HepG2 (cell line): ENCODE results near the gene PITRM1. TPM values are rescaled to one million over a fixed set of nuclear protein-coding genes. Genes with fewer than 3 reads are reported as not detected.

Source experiments
- ATAC-seq: fragments of 200-7000 bp; cut with Tn5 transposase; 3 replicates; pipeline ENCODE4 v1.9.1; 2020; ENCODE audit warnings: mild to moderate bottlenecking, moderate library complexity
- BruUV-seq: library from RNA; stranded (reverse); fragments of 400-500 nt; replicated peaks from 2 replicates; lab custom pipeline; 2021; lab: Mats Ljungman, UMichigan
- CTCF ChIA-PET: fragments of 300-600 bp; formaldehyde crosslinking; extraction: SDS; loops from one replicate; lab custom pipeline; 2021; ENCODE audit warnings: low total read pairs, inconsistent platforms, low intra/inter-chr PET ratio; lab: Yijun Ruan, JAX
- POLR2A ChIA-PET: fragments of 350-600 bp; sonication (Branson Sonifier 250); formaldehyde crosslinking; loops from one replicate; lab custom pipeline; 2020; ENCODE audit warnings: antibody characterized with exemption, inconsistent platforms; lab: Yijun Ruan, JAX
- DNase-seq: peaks from one replicate; pipeline ENCODE4 v3.0.0-alpha.2; 2015; ENCODE audit warnings: low spot score
- FAIRE-seq: peaks from 3 replicates; lab custom pipeline; 2011; peaks lifted over from hg19 to GRCh38; lab: Jason Lieb, UNC
- H2AFZ ChIP-seq: one replicate; pipeline ENCODE4 v1.6.1; 2011; ENCODE audit warnings: low read length, inconsistent platforms
- H3K27ac ChIP-seq: fragments of 300-600 bp; 3 replicates; pipeline ENCODE4 v1.8.0; 2011; ENCODE audit warnings: mixed run types, mild to moderate bottlenecking, mixed read lengths, low read length, inconsistent platforms; ENCODE audit not compliant: insufficient read depth; ENCODE audit errors: extremely low read length
- H3K27me3 ChIP-seq, 2 experiments: fragments of 200-600 bp in 1 of 2; 2 replicates in 1 of 2; 3 replicates in 1 of 2; pipeline versions ENCODE4 v1.6.0 to v1.8.0; 2011; ENCODE audit warnings: low read length in 2 of 2, mild to moderate bottlenecking in 2 of 2, moderate library complexity in 2 of 2, inconsistent platforms in 1 of 2; ENCODE audit not compliant: insufficient read depth in 2 of 2, control insufficient read depth in 1 of 2
- H3K36me3 ChIP-seq, 2 experiments: fragments of 200-600 bp in 1 of 2; replicated peaks in 1 of 2; 2 replicates in 1 of 2; 3 replicates in 1 of 2; pipeline versions ENCODE4 v1.5.1 to v1.8.0; 2011; ENCODE audit warnings: low read length in 2 of 2, inconsistent platforms in 1 of 2; ENCODE audit not compliant: insufficient read depth in 2 of 2, control insufficient read depth in 1 of 2
- H3K4me1 ChIP-seq: 2 replicates; pipeline ENCODE4 v1.5.1; 2012; ENCODE audit warnings: low read length, inconsistent platforms; ENCODE audit not compliant: insufficient read depth
- H3K4me2 ChIP-seq: 2 replicates; pipeline ENCODE4 v1.6.0; 2011; ENCODE audit warnings: low read depth, low read length, inconsistent platforms
- H3K4me3 ChIP-seq, 3 experiments: fragments of 200-600 bp in 1 of 3; sonication (generic), shearing (Covaris generic) in 1 of 3; replicated peaks in 1 of 3; 2 replicates each; pipeline ENCODE4 v1.5.1; 2011 to 2016; ENCODE audit warnings: low read length in 3 of 3, inconsistent platforms in 2 of 3, low read depth in 2 of 3, mild to moderate bottlenecking in 2 of 3, control low read depth in 1 of 3, mixed read lengths in 1 of 3; ENCODE audit not compliant: insufficient read depth in 1 of 3
- H3K79me2 ChIP-seq: one replicate; pipeline ENCODE4 v1.6.1; 2011; ENCODE audit warnings: low read length, inconsistent platforms; ENCODE audit not compliant: insufficient read depth
- H3K9ac ChIP-seq: 2 replicates; pipeline ENCODE4 v1.6.0; 2011; ENCODE audit warnings: mild to moderate bottlenecking, low read depth, low read length, inconsistent platforms; ENCODE audit not compliant: insufficient read depth
- H3K9me3 ChIP-seq: 2 replicates; pipeline ENCODE4 v1.5.1; 2012; ENCODE audit warnings: mild to moderate bottlenecking, low read length
- H4K20me1 ChIP-seq: 2 replicates; pipeline ENCODE4 v1.6.0; 2011; ENCODE audit warnings: inconsistent platforms, mild to moderate bottlenecking, low read length, moderate library complexity; ENCODE audit not compliant: insufficient read depth
- ATAD3A ChIP-seq: sonication (generic); formaldehyde crosslinking; IDR thresholded peaks from 2 replicates; pipeline ENCODE4 v1.4.0; 2020; ENCODE audit warnings: missing genetic modification reagents
- CBX2 ChIP-seq, 2 experiments: fragments of 200-600 bp in 1 of 2; sonication (generic); formaldehyde crosslinking in 1 of 2; IDR thresholded peaks; 2 replicates each; pipeline versions ENCODE4 v1.7.0 to v1.8.1; 2018 to 2022; ENCODE audit warnings: low read depth in 2 of 2, low read length in 1 of 2, mild to moderate bottlenecking in 1 of 2, missing genetic modification reagents in 1 of 2
- MEF2D ChIP-seq: sonication (generic); formaldehyde crosslinking; IDR thresholded peaks from 2 replicates; pipeline ENCODE4 v1.5.1; 2020; ENCODE audit warnings: mild to moderate bottlenecking, missing genetic modification reagents
- NFE2L2 ChIP-seq: fragments of 150-350 bp; IDR thresholded peaks from 2 replicates; pipeline ENCODE4 v1.6.1; 2014; ENCODE audit warnings: low read length
- NFIB ChIP-seq: sonication (generic); formaldehyde crosslinking; IDR thresholded peaks from 2 replicates; pipeline ENCODE4 v1.9.0; 2021; ENCODE audit warnings: missing genetic modification reagents, mild to moderate bottlenecking, borderline replicate concordance
- TARDBP ChIP-seq: sonication (generic); formaldehyde crosslinking; IDR thresholded peaks from 2 replicates; pipeline ENCODE4 v1.8.0; 2022; ENCODE audit warnings: mild to moderate bottlenecking, missing genetic modification reagents
- TCF7 ChIP-seq: sonication (generic); IDR thresholded peaks from 2 replicates; pipeline ENCODE4 v1.6.1; 2016; ENCODE audit warnings: antibody characterized with exemption, low read depth
- U2AF2 ChIP-seq: fragments of 200-400 bp; formaldehyde crosslinking; IDR thresholded peaks from 2 replicates; pipeline ENCODE4 v1.6.1; 2017; ENCODE audit warnings: low read depth, mild to moderate bottlenecking, low read length
- WIZ ChIP-seq: sonication (generic); formaldehyde crosslinking; IDR thresholded peaks from 2 replicates; pipeline ENCODE4 v1.5.1; 2020; ENCODE audit warnings: mild to moderate bottlenecking, missing genetic modification reagents
- ZFY ChIP-seq: sonication (generic); formaldehyde crosslinking; IDR thresholded peaks from 2 replicates; pipeline ENCODE4 v1.4.0; 2020; ENCODE audit warnings: missing genetic modification reagents
- ZNF263 ChIP-seq: sonication (generic); formaldehyde crosslinking; IDR thresholded peaks from 2 replicates; pipeline ENCODE4 v1.4.0; 2020; ENCODE audit warnings: missing genetic modification reagents
- ZNF547 ChIP-seq: sonication (generic); formaldehyde crosslinking; IDR thresholded peaks from 2 replicates; pipeline ENCODE4 v1.5.1; 2020; ENCODE audit warnings: mild to moderate bottlenecking, missing genetic modification reagents
- WGBS: methylation state at CpG from one replicate; pipeline ENCODE4 v1.1.6; 2017; ENCODE audit warnings: low lambda C conversion rate; 5-methylcytosine and 5-hydroxymethylcytosine counted together
- in situ Hi-C: cut with HindIII; loops from 2 replicates; pipeline ENCODE4 v1.10.0; 2017; ENCODE audit warnings: low pct_unique_long_range_greater_than_20kb; ENCODE audit not compliant: extremely low pct_ligation_motif_present
- intact Hi-C: fragments of 100-400 bp; cut with micrococcal nuclease; formaldehyde crosslinking; loops from one replicate; pipeline ENCODE4 v1.10.0; 2022; ENCODE audit not compliant: unreplicated experiment
- polyA plus RNA-seq, 8 experiments: library from polyadenylated mRNA; depleted of rRNA in 3 of 8; stranded (reverse) in 7 of 8; unstranded in 1 of 8; fragments of >200 nt; fragmentation: Illumina TruSeq in 4 of 8; extraction: Trizol in 4 of 8; gene quantifications; 2 replicates each; pipeline versions ENCODE4 v1.2.1 to v1.2.3, GENCODE V29; 2011 to 2016; ENCODE audit warnings: low read depth in 4 of 8, missing spikeins in 1 of 8, mixed read lengths in 1 of 8; ENCODE audit not compliant: insufficient read depth in 1 of 8
- total RNA-seq, 5 experiments: library from RNA; depleted of rRNA; stranded (reverse); fragments of >200 nt; fragmentation: Illumina TruSeq; extraction: Trizol; gene quantifications; 2 replicates each; pipeline ENCODE4 v1.2.3, GENCODE V29; 2016; ENCODE audit warnings: low read depth in 1 of 5
- TF ChIP-seq, protein P1 (sequence below): sonication (generic); formaldehyde crosslinking; IDR thresholded peaks from 2 replicates; pipeline ENCODE4 v1.4.0; 2020; ENCODE audit warnings: missing genetic modification reagents
- TF ChIP-seq, protein P2 (sequence below): sonication (generic); formaldehyde crosslinking; IDR thresholded peaks from 2 replicates; pipeline ENCODE4 v1.5.1; 2020; ENCODE audit warnings: missing genetic modification reagents, mild to moderate bottlenecking, borderline replicate concordance
- TF ChIP-seq, protein P3 (sequence below): sonication (generic); formaldehyde crosslinking; IDR thresholded peaks from 2 replicates; pipeline ENCODE4 v1.8.0; 2022; ENCODE audit warnings: missing genetic modification reagents, low read depth, mild to moderate bottlenecking, borderline replicate concordance

Gene PITRM1
- total and polyA plus RNA-seq, 2 of the 13 experiments (the other 11 are each of a cell fraction or from before 2014, with no cell fraction given), result 16.4 to 29.0 TPM

DNA sequence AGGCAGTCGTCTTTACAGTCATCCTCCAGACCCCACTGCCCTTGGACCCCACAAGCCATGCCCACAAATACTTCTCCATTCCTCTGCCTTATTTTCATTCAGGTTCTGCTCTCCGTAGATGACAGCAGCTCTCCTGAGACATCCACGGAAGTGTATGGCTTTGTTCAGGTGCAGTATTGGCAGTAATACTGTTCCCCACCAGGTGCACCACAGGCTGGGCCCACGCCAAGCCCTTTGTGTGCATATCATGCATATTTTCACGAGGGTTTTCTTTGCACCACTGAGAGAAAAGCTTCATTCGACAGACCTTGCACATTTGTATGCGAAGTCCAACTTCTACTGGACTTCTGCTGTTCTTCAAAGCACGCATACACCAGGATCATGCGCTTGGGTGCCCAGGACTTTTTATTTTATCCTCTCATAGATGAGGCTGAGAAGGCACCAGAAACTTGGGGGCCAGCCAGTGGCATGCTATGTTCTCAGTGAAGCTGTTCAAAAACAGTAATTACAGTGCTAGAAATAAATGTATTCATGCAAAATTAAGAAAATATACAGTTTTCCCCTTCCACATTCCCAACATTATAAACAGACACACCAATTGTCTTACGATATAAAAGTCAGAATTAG is 37.8 kb upstream of the PITRM1 start:
- FAIRE-seq (no peak), ATAC-seq (no peak), DNase-seq (no peak)
- CTCF ChIA-PET, result no interaction called here
- H2AFZ ChIP-seq, result no peak overlapping the region
- no peak for TF ChIP-seq ZFY (CRISPR knock-in tag)
- TF ChIP-seq TCF7, result no peak
- no peak for TF ChIP-seq U2AF2
- TF ChIP-seq NFE2L2, result no peak
- TF ChIP-seq CBX2 (IDR thresholded peaks at IDR 0.05; ENCODE audit: low read depth, low read length), result no peak
- no peak for TF ChIP-seq CBX2 (CRISPR knock-in tag; IDR thresholded peaks at IDR 0.05; ENCODE audit: low read depth)
- TF ChIP-seq ZNF263 (CRISPR knock-in tag), result no peak
- TF ChIP-seq WIZ, result no peak
- TF ChIP-seq ATAD3A, result no peak
- no peak for TF ChIP-seq ZNF547 (CRISPR knock-in tag)
- TF ChIP-seq, protein P1, sequence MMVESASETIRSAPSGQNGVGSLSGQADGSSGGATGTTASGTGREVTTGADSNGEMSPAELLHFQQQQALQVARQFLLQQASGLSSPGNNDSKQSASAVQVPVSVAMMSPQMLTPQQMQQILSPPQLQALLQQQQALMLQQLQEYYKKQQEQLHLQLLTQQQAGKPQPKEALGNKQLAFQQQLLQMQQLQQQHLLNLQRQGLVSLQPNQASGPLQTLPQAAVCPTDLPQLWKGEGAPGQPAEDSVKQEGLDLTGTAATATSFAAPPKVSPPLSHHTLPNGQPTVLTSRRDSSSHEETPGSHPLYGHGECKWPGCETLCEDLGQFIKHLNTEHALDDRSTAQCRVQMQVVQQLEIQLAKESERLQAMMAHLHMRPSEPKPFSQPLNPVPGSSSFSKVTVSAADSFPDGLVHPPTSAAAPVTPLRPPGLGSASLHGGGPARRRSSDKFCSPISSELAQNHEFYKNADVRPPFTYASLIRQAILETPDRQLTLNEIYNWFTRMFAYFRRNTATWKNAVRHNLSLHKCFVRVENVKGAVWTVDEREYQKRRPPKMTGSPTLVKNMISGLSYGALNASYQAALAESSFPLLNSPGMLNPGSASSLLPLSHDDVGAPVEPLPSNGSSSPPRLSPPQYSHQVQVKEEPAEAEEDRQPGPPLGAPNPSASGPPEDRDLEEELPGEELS (CRISPR knock-in tag), result no peak
- TF ChIP-seq NFIB, result no peak
- TF ChIP-seq, protein P2, sequence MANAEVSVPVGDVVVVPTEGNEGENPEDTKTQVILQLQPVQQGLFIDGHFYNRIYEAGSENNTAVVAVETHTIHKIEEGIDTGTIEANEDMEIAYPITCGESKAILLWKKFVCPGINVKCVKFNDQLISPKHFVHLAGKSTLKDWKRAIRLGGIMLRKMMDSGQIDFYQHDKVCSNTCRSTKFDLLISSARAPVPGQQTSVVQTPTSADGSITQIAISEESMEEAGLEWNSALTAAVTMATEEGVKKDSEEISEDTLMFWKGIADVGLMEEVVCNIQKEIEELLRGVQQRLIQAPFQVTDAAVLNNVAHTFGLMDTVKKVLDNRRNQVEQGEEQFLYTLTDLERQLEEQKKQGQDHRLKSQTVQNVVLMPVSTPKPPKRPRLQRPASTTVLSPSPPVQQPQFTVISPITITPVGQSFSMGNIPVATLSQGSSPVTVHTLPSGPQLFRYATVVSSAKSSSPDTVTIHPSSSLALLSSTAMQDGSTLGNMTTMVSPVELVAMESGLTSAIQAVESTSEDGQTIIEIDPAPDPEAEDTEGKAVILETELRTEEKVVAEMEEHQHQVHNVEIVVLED (CRISPR knock-in tag), result no peak
- no peak for TF ChIP-seq TARDBP (CRISPR knock-in tag)
- TF ChIP-seq MEF2D (CRISPR knock-in tag), result no peak
- TF ChIP-seq, protein P3, sequence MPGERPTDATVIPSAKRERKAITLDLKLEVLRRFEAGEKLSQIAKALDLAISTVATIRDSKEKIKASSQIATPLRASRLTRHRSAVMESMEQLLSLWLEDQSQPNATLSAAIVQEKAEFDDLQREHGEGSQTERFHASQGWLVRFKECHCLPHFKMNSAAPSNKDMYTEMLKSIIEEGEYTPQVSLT, result no peak
- intact Hi-C loops, result no loop called here
- H3K27me3 ChIP-seq, result peaks cover 5 to 48% of the 10 kb centered on the region in 2 experiments; a peak in 4 of 5 replicates
- POLR2A ChIA-PET, result no interaction called here
- H3K4me2 ChIP-seq, result no peak overlapping the region
- no peak overlapping the region for H3K4me3 ChIP-seq
- no peaks in the 10 kb centered on the region for H3K9me3 ChIP-seq
- in situ Hi-C loops, result no loop called here
- WGBS, result 35% methylated on average over 10 of the region's 10 CpGs
- H3K4me1 ChIP-seq, result no peaks in the 10 kb centered on the region
- no TSS peak for BruUV-seq
- H3K9ac ChIP-seq, result no peak overlapping the region
- H3K79me2 ChIP-seq, result no peaks in the 10 kb centered on the region
- H3K36me3 ChIP-seq, result no peaks in the 10 kb centered on the region
- H3K27ac ChIP-seq, result no peak overlapping the region
- H4K20me1 ChIP-seq, result no peaks in the 10 kb centered on the region
